ENCODE measurements around the gene FCN1.

Gene FCN1

DNA sequence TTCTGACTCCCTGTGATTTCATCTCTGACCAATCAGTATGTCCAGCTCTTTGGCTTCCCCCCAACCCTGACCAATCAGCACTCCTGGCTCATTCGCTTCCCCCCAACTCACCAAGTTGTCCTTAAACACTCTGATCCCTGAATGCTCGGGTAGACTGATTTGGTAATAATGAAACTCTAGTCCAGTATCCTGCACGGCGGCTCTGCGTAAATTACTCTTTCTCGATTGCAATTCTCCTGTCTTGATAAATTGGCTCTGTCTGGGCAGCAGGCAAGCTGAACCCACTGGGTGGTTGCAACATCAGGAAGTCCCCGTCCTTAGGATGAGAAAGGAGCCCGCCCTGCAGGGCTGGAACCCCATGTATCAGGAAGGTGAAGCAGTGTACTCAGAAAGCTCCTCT, 26.7 kb downstream of the FCN1 start:
- DNase-seq (ENCODE audit: low spot score) = no peak

DNA sequence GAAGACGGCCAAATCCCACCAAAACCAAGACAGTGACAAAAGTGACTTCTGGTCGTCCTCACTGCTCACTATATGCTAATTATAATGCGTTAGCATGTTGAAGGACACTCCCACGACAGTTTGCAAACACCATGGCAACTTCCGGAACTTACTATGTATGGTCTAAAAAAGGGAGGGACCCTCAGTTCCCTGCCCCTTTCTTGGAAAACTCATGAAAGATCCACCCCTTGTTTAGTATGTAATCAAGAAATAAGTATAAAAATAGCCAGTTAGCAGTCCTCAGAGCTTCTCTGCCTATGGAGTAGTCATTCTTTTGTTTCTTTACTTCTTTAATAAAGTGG, 27.6 kb downstream of the FCN1 start:
- no peak for DNase-seq (ENCODE audit: low spot score)

DNA sequence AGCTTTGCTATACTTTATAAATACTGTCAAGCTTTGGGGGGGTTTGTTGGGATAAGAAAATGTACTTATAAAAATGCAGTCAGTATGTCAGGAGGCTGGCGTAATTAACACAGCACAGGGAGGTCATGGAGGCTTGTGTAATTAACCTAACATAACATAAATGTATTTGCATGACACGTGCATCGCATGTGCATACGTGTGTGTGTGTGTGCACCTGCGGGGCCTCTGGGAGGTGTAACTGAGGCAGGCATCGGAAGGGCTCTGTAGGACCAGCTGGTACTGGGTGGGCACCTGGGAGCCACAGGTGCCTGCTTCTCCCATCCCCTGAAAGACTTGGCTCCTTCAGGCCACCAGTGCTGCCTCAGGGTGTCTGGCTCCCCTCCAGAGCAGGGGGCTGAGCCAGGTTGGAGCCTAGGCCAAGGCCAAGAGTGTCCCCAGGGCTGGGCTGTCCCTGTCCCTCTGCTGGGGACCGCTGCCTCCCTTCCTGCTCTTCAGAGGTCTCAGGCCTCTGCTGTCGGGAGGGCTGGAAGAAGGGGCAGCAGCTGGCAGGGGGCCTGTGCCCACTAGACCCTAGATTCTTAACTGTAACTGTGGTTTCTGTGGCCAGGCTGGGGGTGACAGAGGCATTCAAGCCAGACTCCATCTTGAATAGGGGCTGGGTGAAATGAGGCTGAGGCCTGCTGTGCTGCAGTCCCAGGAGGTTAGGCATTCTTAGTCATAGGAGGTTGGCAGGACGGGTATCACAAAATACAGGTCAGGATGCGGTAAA, 28.1 kb downstream of the FCN1 start:
- DNase-seq (ENCODE audit: low spot score) = no peak

DNA sequence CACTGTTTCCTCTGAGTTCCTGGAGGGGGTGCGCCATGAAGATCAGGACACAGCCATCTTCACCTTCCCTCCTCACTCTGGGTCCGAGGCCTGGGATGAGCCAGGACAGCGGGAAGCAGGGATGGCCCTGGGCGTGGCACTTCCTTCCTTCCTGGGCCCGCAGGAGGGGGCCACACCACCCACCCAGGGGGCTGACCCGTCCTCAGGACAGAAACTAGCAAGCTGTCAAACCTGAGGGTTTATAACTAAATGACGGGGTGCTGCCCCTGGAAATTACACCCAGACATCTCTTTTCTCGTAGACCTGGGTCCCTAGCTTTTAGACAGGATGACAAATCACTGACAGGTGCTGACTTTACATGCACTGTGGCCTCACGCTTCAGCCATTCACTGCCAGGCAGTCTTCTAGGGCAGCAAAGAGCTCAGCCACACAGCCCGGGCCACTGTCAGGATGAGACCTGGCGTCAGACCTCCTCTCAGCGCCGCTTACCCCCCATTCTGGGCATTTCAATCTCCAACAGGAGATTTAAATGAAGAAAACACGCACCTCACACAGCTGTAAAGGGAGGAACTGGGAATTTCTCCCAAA, 29.0 kb downstream of the FCN1 start:
- no peak for DNase-seq (ENCODE audit: low spot score)

DNA sequence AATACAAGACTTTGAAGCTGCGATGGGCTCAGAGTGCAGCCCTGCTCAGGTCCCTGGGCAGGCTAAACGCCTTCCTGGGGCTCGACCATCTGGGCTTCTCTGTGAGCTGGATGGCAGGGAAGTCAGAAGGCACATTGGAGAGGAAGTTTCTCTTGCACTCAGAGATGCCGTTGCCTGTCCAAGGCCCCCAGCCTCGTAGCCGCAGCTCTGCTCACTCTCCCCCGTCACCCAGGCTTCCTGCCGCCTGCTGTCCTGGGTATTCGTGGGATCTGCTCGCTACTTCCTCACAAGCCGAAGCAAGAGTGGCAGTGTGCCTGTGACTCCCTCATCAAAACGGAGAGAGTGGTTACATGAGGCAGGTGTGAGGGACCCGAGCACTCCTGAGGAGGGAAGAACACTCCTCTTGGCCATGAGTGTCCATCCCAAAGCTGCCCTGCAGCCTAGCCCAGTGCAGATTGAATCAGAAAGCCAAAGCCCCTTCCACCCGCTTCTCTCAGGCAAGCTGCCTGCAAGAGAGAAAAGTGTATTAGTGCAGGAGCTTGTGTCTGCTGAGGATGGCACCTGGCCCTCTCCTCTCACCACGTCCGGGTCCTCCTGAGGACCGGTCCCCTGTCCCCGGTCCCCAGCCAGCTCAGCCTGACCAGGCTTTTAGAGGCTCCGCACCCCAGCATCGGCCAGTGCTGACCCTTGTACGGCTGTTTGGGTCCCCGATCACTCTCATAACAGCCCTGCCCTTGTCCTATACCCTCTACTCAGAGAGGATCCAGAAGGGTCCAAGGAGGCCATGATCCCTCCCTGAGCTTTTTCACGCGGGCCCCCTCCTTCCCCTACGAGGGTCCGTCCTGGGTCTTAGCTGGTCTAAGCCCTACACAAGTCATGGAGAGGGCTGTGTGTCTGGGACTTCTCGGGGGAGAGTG, 29.8 kb downstream of the FCN1 start:
- no peak for DNase-seq (ENCODE audit: low spot score)

DNA sequence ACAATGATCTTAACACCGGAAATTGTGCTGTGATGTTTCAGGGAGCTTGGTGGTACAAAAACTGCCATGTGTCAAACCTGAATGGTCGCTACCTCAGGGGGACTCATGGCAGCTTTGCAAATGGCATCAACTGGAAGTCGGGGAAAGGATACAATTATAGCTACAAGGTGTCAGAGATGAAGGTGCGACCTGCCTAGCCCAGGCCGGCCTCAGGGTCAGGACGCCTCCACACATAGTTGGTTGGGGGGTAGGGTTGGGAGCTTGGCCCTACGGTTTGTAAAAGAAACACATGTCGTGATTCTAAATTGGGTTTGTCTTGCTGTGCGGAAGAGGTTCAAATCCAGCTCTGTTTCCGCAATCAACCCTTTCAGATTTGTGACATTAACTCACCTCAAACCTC, 30.5 kb downstream of the FCN1 start:
- no peak for DNase-seq (ENCODE audit: low spot score)

DNA sequence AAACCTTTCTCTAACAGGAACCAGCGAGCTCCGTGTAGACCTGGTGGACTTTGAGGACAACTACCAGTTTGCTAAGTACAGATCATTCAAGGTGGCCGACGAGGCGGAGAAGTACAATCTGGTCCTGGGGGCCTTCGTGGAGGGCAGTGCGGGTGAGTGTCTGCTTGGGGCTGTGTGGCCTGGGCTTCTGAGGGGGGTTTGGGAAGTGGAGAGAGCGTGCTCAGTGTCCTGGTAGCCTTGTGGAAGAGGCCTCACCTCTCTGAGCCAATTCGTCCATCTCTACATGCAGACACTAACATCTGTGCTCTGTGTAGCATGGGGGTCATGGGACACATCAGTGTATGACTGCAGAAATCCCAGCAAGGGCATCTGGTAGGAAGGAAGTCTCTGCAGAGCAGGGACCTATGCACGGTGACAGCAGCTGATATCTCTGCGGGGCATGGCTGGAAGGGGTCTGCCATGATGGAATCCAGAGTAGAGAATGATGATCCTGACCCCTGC, 31.2 kb downstream of the FCN1 start:
- no peak for DNase-seq (ENCODE audit: low spot score)

DNA sequence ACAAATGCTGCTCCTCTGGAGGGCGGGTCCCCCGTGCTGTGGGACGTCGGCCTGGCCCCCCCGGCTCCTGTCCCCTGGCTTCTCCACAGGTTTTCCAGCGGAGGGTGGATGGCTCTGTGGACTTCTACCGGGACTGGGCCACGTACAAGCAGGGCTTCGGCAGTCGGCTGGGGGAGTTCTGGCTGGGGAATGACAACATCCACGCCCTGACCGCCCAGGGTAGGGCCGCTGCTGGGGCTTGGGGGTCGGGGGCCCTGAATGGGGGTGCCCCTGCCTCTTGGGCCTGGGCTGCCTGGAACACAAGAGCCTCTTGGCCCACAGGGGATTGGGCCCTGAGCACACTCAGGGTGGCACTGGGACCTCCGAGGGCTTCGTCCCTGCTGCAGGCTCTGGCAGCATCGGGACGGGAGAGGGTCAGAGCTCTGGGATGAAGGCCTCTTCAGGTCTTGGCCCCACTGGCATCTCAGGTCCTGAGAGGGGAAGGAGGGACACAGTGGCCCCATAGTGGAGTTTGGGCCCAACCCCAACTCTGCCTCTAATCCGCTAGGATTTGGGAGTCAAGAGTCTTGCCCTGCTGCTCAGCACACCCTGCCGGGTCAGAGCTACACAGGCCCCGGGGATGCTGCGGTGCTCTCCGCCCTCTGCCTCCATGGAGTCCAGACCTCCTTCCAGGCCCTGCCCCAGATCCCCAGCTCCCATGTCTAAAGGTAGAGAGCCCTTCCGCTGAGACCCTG, 31.9 kb downstream of the FCN1 start:
- DNase-seq (ENCODE audit: low spot score) = no peak

DNA sequence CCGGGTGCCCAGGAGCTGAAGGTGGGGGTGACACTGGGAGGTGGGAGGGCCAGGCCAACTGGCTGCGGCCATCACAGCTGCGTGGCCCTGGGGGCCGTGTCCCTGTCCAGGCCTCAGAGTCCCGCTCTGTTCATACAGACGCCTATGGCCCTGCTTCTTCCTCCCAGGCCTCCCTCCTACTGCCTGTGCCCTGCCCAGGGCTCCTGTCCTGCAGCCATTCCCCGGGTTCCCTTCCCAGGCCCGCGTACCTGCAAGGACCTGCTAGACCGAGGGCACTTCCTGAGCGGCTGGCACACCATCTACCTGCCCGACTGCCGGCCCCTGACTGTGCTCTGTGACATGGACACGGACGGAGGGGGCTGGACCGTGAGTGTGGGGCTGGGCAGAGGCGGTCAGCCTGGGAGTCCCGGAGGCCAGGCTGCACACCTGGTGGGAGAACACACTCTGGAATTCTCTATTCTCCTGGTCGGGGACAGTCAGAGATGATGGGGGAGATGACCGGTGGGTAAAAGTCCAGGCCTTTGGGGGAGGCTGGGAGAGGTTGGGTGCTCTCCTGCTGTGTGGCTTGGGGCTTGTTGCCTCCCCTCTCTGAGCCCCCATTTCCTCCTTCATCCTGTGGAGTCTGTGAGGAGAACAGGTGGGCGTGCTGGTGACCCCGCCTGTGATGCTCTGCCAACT, 32.6 kb downstream of the FCN1 start:
- DNase-seq (ENCODE audit: low spot score) = no peak

DNA sequence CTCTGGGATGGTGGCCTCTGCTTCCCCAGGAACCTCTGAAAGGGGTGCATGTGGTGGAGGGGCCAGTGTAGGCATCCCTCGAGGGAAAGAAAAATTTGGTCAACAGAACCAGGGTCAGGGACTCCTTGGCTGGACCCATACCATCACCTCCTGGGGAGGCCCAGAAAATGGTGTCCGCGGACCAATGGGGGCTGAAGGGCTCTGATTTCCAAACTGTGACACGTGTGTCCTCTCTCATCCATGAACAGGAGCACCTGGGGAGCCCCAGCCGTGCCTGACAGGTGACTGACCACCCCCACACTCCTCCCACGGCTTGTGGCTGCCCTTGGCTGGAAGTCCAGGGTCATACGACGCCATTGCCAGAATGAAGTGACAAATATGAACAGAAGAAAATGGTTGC, 33.2 kb downstream of the FCN1 start:
- DNase-seq (ENCODE audit: low spot score) = no peak

DNA sequence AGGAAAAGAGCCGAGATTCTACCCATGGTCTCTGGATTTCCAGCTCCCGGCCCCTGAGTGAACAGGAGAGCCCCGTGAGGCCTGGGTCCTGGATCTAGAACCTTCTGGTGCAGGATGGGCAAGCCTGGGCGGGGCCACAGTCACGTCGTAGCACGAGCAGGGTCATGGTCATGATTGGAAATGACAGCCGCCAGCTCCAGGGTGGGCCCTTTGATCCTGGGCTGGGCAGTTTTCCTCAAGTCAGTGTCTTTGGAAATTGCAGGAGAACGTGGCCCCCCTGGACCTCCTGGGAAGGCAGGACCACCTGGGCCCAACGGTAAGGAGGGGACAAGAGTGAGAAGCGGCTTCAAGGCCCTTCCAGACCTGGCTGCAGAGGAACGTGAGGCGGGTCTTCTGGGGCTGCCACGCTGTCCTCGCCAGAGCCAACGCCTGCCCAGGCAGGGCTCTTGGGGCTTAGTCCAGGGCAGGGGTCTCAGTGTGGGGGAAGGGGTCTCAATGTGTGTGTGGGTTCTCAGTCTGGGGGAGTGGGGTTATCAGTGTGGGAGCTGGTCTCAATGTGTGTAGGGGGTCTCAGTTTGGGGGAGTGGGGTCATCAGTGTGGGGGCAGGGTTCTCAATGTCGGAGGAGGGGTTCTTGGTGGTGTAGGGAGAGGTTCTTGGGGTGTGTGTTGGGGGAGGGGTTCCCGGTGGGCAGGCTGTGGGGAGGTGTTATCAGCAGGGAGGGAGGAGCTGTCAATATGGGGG, 34.5 kb downstream of the FCN1 start:
- no peak for DNase-seq (ENCODE audit: low spot score)

DNA sequence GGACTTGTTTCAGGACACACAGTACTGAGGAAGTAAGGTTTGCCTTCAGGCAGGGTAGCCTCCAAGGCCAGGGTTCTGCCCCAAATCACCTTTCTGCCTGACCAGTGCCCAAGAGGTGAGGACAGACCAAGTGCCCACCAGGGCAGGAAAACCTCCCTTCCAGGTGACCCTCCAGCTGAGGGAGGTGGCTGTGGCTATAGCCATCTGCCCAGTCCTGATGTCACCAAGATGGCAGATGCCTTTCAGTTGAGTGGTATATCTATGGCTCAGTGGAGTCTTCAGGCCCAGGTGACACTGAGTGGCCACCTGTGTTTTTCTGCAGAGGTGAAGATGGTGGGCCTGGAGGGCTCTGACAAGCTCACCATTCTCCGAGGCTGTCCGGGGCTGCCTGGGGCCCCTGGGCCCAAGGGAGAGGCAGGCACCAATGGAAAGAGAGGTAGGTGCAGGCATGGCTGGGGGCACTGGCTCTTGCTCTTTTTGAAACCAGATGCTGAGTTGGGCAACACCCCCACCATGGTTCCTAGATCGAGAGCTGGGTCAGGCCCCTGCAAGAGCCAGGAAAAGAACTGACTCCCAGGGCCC, 35.4 kb downstream of the FCN1 start:
- DNase-seq (ENCODE audit: low spot score) = no peak

DNA sequence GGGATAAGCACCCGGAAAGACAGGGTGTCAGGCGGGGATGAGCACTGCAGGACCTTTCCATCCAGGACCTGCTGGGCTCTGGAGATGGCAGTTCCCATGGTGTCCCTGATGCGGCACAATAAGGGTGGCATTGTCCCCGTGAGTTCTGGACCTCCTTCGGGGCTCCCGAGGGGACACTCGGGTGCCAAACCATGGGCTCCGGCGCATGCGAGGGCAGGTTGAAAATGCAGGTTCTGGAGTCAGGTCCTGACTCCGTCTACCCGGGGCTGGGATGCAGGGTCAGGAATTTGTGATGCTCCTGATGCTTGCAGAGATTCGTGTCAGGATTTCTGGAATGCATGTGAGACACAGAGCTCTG, 36.4 kb downstream of the FCN1 start:
- DNase-seq (ENCODE audit: low spot score) = no peak

DNA sequence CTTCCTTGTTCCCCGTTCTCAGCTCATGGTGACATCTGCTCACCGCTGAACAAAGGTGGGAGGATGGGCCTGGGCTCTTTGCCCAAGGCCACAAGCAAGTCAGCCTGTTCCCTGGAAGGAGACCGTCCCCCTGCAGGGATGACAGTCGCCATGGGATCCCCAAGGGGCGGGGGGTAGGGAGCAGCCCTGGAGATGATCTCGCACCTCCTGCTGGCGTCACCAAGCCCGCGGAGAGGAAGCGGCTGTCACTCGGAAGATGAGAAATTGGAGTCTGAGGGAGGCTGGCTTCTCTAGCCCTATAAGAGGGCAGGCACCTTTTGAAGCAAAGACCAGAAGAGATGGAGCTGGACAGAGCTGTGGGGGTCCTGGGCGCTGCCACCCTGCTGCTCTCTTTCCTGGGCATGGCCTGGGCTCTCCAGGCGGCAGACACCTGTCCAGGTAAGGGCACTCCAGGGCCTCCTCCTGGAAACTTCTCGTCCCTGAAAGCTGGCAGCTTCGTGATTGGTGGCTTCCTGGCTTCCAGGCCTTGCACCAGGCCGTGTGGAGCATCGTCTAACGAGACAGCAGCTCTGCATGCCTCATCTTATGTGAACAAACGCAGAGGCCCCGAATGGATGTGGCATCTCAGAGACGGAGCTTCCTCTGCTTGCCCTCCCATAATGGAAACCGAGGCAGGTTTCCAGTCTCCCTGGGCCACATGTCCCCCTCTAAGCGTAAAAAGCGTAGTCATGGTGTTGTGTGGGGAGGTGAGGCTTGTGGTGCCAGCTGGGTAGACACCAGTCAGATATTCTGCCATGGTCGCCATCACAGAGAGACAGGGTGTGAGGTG, 37.0 kb downstream of the FCN1 start, which contains the start of gene FCN2:
FCN2 (plus strand) TSS at position 327 of the 829 bp plus-strand sequence; CDS start at position 339, 12 bp downstream.
- no peak for DNase-seq (ENCODE audit: low spot score)

DNA sequence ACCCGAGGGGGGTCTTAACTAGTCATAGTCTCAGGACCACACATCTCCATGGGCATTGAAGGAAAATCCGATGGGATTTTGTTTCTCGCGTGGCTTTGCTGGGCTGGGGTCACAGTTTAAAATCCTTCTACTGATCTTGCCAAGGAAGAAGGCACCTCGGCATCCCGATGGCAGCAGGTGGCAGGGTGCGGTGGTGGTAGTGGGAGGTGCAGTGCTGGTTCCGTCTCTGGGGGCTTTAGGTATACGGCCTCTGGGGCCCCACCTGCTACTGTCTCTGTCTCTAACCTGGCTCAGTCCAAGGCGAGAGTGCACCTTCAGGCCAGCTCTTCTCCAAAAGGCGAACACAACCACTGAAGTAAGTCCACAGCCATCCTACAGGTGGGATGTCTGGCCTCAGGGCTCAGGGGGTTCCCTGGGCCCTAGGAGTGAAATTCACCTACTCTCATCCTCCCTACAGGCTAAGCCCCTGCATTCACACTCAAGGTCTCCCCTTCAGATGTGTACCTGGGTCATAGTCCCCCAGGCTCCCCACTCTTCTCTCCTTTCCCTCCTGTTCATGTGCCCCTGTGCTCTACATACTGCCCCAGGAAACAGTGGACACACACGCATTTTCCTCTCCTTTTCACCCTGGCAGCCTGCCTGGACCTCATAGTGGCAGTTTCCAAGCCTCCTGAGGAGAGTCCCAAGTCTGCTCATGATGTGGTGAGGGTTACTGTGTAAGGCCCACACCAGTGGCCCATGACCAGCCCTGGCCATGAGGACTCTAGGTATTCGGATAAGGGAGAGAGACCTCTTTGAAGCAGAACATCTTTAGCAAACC, 37.8 kb downstream of the FCN1 start:
- no peak for DNase-seq (ENCODE audit: low spot score)

DNA sequence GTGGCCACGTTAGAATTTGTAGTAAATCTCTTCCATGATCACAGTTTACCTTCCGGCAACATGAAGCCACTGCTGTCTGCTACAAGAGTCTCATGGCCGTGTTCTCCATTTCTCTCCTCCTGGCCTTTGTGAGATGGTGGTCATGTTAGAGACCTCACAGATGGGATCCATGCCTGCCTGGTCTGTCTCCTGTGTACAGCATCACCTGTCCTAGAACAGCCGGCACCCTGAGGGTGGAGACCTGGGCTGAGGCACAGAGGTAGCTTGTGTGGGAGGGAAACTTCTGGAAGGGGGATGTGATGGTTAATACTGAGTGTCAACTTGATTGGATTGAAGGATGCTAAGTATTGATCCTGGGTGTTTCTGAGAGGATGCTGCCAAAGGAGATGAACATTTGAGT, 40.2 kb downstream of the FCN1 start:
- DNase-seq (ENCODE audit: low spot score) = no peak

DNA sequence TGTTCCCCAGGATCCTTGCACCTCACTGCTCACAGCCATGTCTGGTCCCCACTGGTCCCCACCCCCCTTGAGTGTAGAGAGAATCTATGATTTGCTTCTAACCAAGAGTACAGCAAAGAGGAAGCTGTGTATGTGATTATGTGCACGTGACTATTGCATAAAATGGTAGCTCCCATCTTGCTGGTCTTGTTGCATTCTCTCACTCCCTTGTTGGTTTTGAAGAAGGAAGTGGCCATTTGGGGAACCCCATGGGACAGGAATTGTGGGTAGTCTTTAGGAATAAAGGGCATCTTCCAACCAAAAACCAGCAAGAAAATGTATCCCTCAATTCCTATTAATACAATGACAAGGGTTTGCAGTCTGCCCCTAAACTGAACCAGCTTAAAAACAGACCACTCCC, 42.3 kb downstream of the FCN1 start:
- DNase-seq (ENCODE audit: low spot score) = no peak

DNA sequence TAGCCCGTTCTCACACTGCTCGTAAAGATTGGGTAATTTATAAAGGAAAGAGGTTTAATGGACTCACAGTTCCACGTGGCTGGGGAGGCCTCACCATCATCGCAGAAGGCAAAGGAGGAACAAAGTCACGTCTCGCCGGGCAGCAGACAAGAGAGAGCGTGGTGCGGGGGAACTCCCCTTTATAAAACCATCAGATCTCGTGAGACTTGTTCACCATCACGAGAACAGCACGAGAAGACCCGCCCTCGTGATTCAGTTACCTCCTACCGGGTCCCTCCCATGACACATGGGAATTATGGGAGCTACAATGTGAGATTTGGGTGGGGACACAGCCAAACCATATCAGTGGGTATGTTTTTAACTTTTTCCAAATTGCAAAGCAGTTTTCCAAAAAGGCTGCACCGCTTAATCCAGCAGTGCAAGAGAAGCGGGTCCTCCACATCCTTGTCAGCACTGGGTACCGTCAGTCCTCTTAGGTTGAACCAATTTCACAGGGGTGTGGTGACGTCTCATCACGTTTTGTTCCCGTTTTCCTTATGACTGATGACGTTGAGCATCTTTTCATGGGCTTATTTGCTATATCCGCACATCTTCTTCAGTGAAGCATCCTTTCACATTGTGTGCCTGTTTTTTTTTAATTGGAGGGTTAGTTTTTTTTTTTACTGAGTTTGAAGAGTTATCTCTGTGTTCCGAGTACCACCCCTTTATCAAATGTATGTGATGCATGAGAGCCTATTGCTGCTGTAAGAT, 45.1 kb downstream of the FCN1 start:
- DNase-seq (ENCODE audit: low spot score) = no peak

Measured in Ammon's horn (tissue), 1 donor.